H1 (cell line): ENCODE data around the gene MSANTD2.

Source experiments
- CBX8 ChIP-seq: fragments of 300-800, 300-1000 bp; sonication (generic); IDR thresholded peaks from 2 replicates; pipeline ENCODE4 v1.7.1; 2016; ENCODE audit warnings: low read depth, low read length, borderline replicate concordance
- CEBPB ChIP-seq: IDR thresholded peaks from 2 replicates; pipeline ENCODE4 v1.6.1; 2012; ENCODE audit warnings: low read depth, low read length
- CTBP2 ChIP-seq: IDR thresholded peaks from 2 replicates; pipeline ENCODE4 v1.7.0; 2011; ENCODE audit warnings: borderline replicate concordance, mild to moderate bottlenecking, moderate library complexity, mixed read lengths, low read length; ENCODE audit not compliant: insufficient read depth, insufficient read length
- CTCF ChIP-seq, 3 experiments: IDR thresholded peaks; 1 replicate in 2 of 3; 2 replicates in 1 of 3; pipeline versions ENCODE4 v1.5.1 to v1.6.1; 2011; ENCODE audit warnings: low read length in 3 of 3, mild to moderate bottlenecking in 3 of 3, inconsistent platforms in 2 of 3, low read depth in 1 of 3, moderate library complexity in 1 of 3; ENCODE audit not compliant: insufficient read depth in 1 of 3; ENCODE audit errors: control extremely low read depth in 1 of 3
- EGR1 ChIP-seq: IDR thresholded peaks from 2 replicates; pipeline ENCODE4 v1.6.1; 2011; ENCODE audit warnings: low read depth, low read length, borderline replicate concordance
- EP300 ChIP-seq, 2 experiments: IDR thresholded peaks; 1 replicate in 1 of 2; 2 replicates in 1 of 2; pipeline ENCODE4 v1.6.1; 2011 to 2012; ENCODE audit warnings: low read depth in 2 of 2, low read length in 2 of 2, mild to moderate bottlenecking in 2 of 2, borderline replicate concordance in 1 of 2, inconsistent platforms in 1 of 2, moderate library complexity in 1 of 2
- EZH2 ChIP-seq: fragments of 200-600 bp; sonication (generic); IDR thresholded peaks from 2 replicates; pipeline ENCODE4 v1.7.1; 2012; ENCODE audit warnings: low read depth, mild to moderate bottlenecking, moderate library complexity, low read length, inconsistent platforms; ENCODE audit not compliant: severe bottlenecking
- MAFK ChIP-seq: IDR thresholded peaks from 2 replicates; pipeline ENCODE4 v1.6.1; 2012; ENCODE audit warnings: low read depth, mild to moderate bottlenecking, improper control_type of control experiment, low read length
- POLR2A ChIP-seq, 2 experiments: IDR thresholded peaks; 1 replicate in 1 of 2; 2 replicates in 1 of 2; pipeline ENCODE4 v1.6.1; 2011; ENCODE audit warnings: low read depth in 2 of 2, low read length in 2 of 2, mild to moderate bottlenecking in 2 of 2; ENCODE audit errors: control extremely low read depth in 1 of 2
- POLR2AphosphoS5 ChIP-seq: IDR thresholded peaks from 2 replicates; pipeline ENCODE4 v1.6.1; 2011; ENCODE audit warnings: low read depth, low read length
- RFX5 ChIP-seq: IDR thresholded peaks from 2 replicates; pipeline ENCODE4 v1.6.1; 2011; ENCODE audit warnings: low read depth, low read length, improper control_type of control experiment, borderline replicate concordance
- TBP ChIP-seq: IDR thresholded peaks from 2 replicates; pipeline ENCODE4 v1.6.1; 2011; ENCODE audit warnings: low read depth, low read length, improper control_type of control experiment

- TF ChIP-seq EZH2 (peak; percentile 59), RFX5 (no peak), CTBP2 (no peak), CTCF (IDR thresholded peaks at IDR 0.05; ENCODE audit: control extremely low read depth in 1 of 3, insufficient read depth in 1 of 3, low read depth in 1 of 3, low read length in 3 of 3) (no peak), CEBPB (no peak), TBP (no peak), CBX8 (peak; percentile 36; the same call in 1 of the 2 replicates), EP300 (IDR thresholded peaks at IDR 0.05; ENCODE audit: borderline replicate concordance in 1 of 2, low read depth in 2 of 2, low read length in 2 of 2) (no peak), POLR2A (IDR thresholded peaks at IDR 0.05; ENCODE audit: control extremely low read depth in 1 of 2, low read depth in 2 of 2, low read length in 2 of 2) (no peak), POLR2AphosphoS5 (no peak), EGR1 (no peak), MAFK (no peak)
Measured at GRCh38 chr11:124748481-124749343, 51.5 kb downstream of the MSANTD2 start.
